Measurements from ENCODE around the gene GSG1L. TPM values are rescaled to one million over a fixed set of nuclear protein-coding genes. Genes with fewer than 3 reads are reported as not detected.

GSG1L gene
- polyA plus RNA-seq (ENCODE audit: insufficient read length in 3 of 3), result under 1 TPM; 0.35 to 0.75 (median 0.48) TPM

- DNase-seq (ENCODE audit: low read depth in 3 of 3, low spot score in 2 of 3), result no peak
Observed at GRCh38 chr16:28063591-28064061, at the start of gene GSG1L. GSG1L (minus strand) TSS chr16:28063714; CDS start chr16:28063424, 290 bp downstream.

DNA sequence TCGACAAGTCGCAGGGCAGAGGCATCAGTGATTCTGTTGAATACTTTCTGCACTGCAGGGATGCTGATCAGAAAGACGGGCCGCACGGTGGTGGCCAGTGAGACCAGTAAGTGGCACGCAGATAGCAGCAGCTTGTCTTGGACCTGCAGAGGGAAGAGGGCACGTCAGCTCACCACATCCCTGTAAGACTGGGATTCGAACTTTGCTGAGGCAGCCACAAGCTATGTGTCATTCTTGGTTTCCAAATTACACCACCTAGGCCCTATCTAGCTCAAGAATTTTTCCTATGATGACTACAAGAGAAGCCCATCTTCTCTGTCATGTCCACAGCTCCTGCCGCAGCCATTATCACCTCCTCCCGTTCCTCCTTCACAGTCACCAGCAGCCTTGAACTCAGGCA, 49.4 kb upstream of the GSG1L start:
- DNase-seq (ENCODE audit: low read depth in 3 of 3, low spot score in 2 of 3), result no peak

DNA sequence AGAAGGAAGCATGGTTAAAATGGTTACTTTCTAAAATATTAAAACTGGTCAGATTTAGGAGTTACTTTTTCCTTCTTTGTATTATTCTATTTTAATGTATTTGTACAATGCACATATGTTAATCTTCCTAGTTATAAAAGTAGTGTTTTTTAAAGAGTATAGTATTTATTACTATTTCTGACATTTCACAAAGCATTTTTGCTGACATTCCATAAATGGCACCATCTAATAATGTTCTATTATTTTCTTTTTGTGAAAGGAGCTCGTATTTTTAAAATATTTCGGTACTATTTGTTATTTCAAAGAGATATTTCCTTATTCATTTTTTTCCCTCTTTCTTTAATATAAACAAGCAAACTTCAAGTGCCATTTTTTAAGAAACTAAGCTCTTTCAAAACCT, 47.5 kb upstream of the GSG1L start:
- no peak for DNase-seq (ENCODE audit: low read depth in 3 of 3, low spot score in 2 of 3)

DNA sequence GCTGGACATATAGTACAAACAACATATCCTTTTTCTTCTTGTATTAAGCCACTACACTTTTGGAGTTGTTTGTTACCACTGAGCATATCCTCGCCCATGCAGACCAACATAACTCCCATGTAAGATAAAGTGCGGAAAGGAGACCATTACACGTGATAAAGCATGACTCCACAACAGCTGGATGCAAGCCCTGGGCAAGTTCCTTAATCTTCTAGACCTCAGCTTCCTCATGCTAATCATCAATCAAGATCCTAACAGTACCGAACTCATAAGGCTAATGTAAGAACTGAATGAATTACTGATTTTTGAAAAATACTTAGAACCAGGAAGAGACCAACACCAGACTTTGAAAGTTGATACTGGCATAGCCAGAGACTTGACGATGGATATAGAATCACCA, 47.0 kb upstream of the GSG1L start:
- no peak for DNase-seq (ENCODE audit: low read depth in 3 of 3, low spot score in 2 of 3)

- DNase-seq (ENCODE audit: low read depth in 3 of 3, low spot score in 2 of 3), result no peak
Observed at GRCh38 chr16:28110074-28110473, 46.6 kb upstream of the GSG1L start.

DNA sequence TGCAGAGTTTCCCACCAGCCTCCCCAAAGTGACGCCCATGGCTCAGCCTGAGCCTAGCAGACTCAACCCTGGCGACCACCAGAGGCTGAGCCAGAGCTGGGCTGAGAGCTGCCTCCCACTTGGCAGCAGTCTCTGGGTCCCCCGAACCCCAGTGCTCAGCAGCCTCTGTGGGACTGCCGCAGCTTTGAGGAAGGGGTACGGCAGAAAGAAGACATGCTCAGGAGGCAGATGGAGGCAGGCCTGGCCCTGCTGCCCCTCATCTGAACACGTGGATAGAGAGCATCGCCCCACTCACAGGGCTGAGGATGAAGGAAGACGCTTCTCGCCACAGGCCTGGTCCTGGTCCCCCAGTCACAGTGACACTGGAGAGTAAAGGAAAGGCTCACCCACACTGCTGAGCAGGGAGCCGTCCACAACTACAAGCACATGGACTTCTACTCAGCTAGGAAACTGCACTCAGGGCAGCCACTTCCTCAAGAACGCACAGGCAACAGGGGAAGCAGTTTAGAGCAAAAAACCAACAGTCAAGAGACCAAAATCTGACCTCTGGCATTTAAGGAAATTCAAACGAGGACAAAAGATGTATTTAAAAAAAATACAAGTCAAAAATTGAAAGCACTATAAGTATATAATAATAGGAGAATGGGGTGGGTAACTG, 45.2 kb upstream of the GSG1L start:
- DNase-seq (ENCODE audit: low read depth in 3 of 3, low spot score in 2 of 3), result no peak

DNA sequence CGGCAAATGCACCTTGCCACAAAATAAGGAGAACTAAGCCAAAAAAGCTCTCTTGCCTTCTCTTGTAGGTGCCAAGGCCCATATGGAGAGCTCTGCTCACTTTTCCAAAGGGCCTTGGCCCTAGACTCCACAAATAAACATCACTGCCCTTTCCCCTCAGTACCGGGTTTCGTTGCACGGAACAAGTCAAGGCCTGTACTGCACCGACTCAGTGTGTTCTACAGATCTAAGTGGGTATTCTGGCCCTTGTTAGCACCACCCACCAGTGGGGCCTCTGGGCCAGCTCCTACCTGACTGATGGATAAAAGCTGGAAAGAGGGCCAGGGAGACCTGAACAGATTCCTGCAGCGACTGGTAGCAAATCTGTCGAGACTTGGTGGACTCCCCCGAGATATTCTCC, 43.7 kb upstream of the GSG1L start:
- DNase-seq (ENCODE audit: low read depth in 3 of 3, low spot score in 2 of 3), result no peak

GRCh38 chr16:28106467-28107215, 43.1 kb upstream of the GSG1L start:
- no peak for DNase-seq (ENCODE audit: low read depth in 3 of 3, low spot score in 2 of 3)

DNA sequence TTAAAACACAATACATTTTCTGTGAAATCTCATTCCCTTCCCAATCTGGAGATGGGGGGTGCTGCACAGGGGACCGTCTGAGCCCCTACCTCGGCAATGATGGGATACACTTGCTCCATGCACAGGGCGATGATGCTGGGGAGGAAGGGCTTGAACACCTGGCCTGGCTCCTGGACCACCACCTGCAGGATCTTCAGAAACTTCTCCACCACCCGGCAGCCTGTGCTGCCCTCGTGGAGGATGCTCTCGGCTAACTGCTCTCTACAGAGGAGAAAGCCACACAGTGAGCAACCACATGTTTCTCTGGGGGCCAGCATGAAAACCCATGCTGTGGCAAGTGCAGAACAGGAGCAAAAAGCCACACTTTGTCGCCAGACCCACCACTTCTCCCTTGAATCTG, 42.4 kb upstream of the GSG1L start:
- DNase-seq (ENCODE audit: low read depth in 3 of 3, low spot score in 2 of 3), result no peak

DNA sequence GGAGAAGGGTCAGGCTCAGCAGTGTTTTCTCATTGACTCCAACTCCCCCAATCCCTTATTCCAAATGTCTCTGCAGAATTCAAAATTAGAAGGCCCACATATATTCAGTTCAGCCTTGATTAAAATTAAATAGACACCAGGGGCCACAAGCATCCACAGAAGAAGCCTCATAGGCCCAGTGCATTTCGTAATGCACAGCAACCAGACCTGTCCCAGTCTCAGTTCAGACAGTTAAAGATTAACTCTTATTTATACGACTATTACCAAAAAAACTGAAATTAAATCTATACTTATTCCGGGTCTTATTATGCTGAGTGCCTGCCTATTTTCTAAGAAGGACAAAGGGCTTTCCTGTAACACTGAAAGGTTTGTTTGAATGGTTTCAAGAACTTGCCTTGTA, 41.8 kb upstream of the GSG1L start:
- DNase-seq (ENCODE audit: low read depth in 3 of 3, low spot score in 2 of 3), result no peak

- DNase-seq (ENCODE audit: low read depth in 3 of 3, low spot score in 2 of 3), result no peak
Observed at GRCh38 chr16:28104404-28104803, 40.9 kb upstream of the GSG1L start.

GRCh38 chr16:28103516-28104170, 40.1 kb upstream of the GSG1L start:
- no peak for DNase-seq (ENCODE audit: low read depth in 3 of 3, low spot score in 2 of 3)

DNA sequence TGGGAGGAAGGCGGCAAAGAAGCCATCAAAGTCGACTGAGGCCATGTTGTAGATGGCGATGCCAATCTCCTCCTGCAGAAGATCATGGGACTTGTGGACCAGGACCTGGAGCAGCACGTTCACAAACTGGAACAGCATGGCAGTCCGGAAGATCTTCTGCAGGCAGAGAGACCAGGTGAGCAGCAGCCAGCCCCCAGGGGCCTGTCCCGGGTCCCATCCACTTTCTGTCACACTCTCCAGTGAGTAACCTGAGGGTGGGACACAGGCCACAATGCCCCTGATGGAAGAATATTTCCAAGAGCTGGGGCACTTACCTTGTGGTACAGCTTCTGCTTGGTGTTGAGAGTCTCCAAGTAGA, 38.0 kb upstream of the GSG1L start:
- no peak for DNase-seq (ENCODE audit: low read depth in 3 of 3, low spot score in 2 of 3)

- no peak for DNase-seq (ENCODE audit: low read depth in 3 of 3, low spot score in 2 of 3)
Observed at GRCh38 chr16:28100810-28101532, 37.5 kb upstream of the GSG1L start.

DNA sequence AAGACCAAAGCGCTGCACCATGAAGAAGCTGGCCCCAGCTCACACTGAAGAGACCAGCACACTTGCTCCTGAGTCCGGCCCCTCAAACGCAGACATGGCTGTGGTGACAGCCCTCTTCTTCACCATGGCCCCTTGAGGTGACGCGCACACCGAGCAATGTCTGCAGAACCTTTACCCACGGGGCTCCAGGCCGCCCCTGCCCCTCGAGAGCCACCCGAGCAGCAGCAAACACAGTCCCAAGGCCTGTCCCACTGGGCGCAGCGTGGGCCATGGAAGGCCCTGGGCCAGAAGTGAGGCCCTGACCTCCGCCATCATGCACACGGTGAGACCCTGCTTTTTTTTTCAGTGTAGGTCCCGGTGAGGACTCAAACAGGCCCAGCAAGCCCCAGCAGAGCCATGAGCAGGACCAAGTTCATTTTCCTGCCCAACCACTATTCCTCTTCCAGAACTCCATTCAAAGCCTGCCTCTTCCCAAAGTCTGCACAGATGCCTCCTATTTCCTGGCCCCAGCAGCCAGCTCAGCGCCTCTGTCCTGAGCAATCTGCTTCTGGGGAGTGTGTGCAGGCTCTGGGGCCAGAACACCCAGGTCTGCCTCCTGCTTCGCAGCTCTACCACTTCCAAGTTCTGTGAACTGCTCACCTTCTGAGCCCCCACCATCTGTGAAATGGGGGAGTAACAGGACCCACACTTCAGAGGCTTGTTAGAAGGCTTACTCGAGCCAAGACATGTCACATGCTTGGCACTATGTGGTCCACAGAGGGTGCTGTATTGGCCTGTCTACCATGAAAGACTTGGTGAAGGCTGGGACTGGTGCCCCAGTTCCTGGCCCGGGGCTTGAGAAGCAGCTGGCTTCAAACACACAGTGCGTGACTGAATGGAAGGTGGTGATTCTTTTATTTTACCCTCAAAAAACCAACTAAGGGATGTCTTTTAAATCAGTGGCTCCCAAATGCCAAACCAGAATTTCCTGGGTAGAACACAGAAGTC, 35.7 kb upstream of the GSG1L start:
- DNase-seq (ENCODE audit: low read depth in 3 of 3, low spot score in 2 of 3), result no peak

DNA sequence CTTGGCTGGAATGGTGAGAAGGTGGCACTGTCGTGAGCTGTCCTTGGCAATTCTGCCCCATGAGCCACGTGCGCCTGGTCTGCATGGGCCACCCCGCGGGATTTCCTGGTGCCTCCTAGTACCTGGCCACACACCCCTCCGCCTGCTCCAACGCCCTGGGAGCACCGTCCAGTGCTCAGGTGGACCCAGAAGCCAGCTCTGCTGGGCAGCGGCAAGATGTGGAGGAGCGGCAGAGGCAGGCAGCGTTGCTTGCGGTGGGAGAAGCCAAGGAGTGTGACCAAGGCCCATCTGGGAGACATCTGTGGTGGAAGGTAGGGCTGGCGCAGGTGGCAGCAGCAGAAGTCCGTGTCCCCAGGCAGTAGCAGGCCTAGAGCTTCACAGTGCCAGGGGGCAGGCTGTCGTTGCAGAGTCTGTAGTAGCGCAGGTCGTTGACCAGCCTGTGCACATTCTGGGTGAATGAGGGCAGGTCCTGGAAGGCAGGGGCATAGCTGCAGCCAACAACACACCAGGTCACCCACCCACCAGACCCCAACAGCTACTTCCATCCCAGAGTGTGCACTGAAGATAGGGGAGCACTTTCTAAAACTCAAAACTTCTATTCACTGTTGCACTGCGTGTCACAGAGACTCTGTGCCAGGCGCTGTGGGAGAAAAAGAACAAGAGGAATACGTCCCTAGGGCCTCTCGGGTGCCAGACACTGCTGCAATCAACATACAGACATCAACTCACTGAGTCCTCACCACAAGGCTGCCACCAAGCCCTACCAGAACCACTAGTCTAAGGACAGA, 34.9 kb upstream of the GSG1L start:
- no peak for DNase-seq (ENCODE audit: low read depth in 3 of 3, low spot score in 2 of 3)

DNA sequence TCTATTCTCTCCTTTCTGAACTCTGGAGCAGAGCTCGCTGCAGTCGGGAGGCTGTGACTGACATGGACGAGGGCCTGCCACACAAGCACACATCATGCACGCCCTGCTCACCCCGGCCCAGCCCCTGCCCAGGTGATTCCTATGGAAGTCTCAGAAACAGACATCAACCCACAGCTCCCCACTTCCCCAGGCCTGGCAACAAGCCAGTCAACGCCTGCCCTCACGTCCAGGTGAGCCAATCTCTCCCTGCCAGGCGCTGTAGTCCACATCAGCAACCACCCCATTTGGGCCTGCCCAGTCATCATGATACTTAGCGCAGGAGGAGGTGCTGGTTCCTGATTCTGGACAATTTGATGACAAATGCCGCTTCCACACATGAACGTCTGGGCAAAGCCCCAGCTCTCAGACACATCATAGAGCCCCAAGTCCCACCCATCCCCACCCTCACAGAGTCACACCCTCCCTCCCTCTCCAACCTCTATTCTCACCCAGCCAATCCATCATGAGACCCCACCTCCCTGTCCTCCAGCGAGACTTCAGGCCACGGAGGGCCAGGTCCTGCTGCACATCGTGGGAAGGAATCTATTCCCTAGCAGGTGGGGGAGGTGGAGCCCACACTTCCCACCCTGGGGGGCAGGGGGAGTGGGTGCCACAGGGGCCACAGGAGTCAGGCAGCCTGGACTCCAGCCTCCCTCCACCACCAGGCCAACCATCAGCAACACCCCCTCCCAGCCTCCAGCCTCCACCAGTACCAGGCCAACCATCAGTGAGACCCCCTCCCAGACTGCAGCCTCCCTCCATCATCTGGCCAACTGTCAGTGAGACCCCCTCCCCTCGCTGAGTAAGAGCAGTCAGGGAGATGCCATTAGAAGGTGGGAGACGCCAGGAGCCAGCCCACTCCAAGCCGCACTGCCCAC, 33.7 kb upstream of the GSG1L start:
- no peak for DNase-seq (ENCODE audit: low read depth in 3 of 3, low spot score in 2 of 3)

DNA sequence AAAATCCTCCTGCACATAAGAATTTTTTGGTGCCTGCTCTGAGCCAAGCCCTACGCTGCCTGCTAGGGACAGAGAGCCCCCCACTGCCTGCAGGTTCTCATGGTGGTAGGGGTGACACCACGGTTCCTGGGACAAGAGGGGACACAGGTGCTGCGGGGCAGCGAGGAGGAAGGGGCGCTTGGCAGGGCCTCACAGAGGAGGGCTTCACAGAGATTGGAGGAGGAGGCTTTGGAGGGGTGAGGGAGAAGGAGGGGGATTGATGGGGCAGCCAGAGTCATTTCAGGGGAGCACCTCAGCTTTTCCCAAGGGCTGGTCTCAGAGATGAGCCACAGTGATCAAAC, 29.8 kb upstream of the GSG1L start:
- DNase-seq (ENCODE audit: low read depth in 3 of 3, low spot score in 2 of 3), result no peak

Data from right renal cortex interstitium (tissue), 3 donors.